Mucosa of gallbladder (tissue), 1 donor: ENCODE measurements around the gene TNC. TPM values are rescaled to one million over a fixed set of nuclear protein-coding genes. Genes with fewer than 3 reads are reported as not detected.
A peak's percentile ranks its signal among the peaks of the same experiment; 100 is the strongest.

Source experiments
- DNase-seq: peaks from one replicate; pipeline ENCODE4 v3.0.0-alpha.2; 2020; ENCODE audit warnings: low spot score
- total RNA-seq: library from RNA; stranded (reverse); gene quantifications from one replicate; pipeline ENCODE4 v1.2.1, GENCODE V29; 2021
- donor health status: DM: no; HTN: no; CAD: no.

TNC gene
- total RNA-seq: 29.4 TPM

- peak; percentile 34 for DNase-seq
Observed at GRCh38 chr9:115117999-115118878, at the start of gene TNC. TSS of gene TNC (minus strand) at chr9:115118157. CDS start at chr9:115091018, 27,139 bp downstream.

GRCh38 chr9:115167175-115167574, 49.2 kb upstream of the TNC start:
- no peak for DNase-seq

GRCh38 chr9:115165233-115165632, 47.3 kb upstream of the TNC start:
- DNase-seq: no peak

GRCh38 chr9:115164511-115164974, 46.6 kb upstream of the TNC start:
- no peak for DNase-seq

GRCh38 chr9:115162946-115163345, 45.0 kb upstream of the TNC start:
- DNase-seq: no peak

- no peak for DNase-seq
Observed at GRCh38 chr9:115161446-115161845, 43.5 kb upstream of the TNC start.

GRCh38 chr9:115158661-115159481, 40.9 kb upstream of the TNC start:
- no peak for DNase-seq

- no peak for DNase-seq
Observed at GRCh38 chr9:115157245-115157674, 39.3 kb upstream of the TNC start.

- no peak for DNase-seq
Observed at GRCh38 chr9:115155037-115155436, 37.1 kb upstream of the TNC start.

GRCh38 chr9:115154617-115155016, 36.7 kb upstream of the TNC start:
- no peak for DNase-seq

- no peak for DNase-seq
Observed at GRCh38 chr9:115152281-115152820, 34.4 kb upstream of the TNC start.

GRCh38 chr9:115148721-115149120, 30.8 kb upstream of the TNC start:
- no peak for DNase-seq

- DNase-seq: peak; percentile 20
Observed at GRCh38 chr9:115146581-115147021, 28.6 kb upstream of the TNC start.

GRCh38 chr9:115144706-115145105, 26.7 kb upstream of the TNC start:
- no peak for DNase-seq

- no peak for DNase-seq
Observed at GRCh38 chr9:115143689-115144088, 25.7 kb upstream of the TNC start.

GRCh38 chr9:115142517-115143270, 24.7 kb upstream of the TNC start:
- DNase-seq: no peak

GRCh38 chr9:115142090-115142489, 24.1 kb upstream of the TNC start:
- no peak for DNase-seq

- DNase-seq: no peak
Observed at GRCh38 chr9:115141612-115142011, 23.7 kb upstream of the TNC start.

- no peak for DNase-seq
Observed at GRCh38 chr9:115138151-115138550, 20.2 kb upstream of the TNC start.

- no peak for DNase-seq
Observed at GRCh38 chr9:115137526-115137925, 19.6 kb upstream of the TNC start.
